ENCODE measurements around the gene SLC31A2. TPM values are rescaled to one million over a fixed set of nuclear protein-coding genes. Genes with fewer than 3 reads are reported as not detected.
A peak's percentile ranks its signal among the peaks of the same experiment; 100 is the strongest.

Gene SLC31A2
- total and polyA plus RNA-seq, 9 donors = 2.1 to 4.3 (median 3.0) TPM

DNA sequence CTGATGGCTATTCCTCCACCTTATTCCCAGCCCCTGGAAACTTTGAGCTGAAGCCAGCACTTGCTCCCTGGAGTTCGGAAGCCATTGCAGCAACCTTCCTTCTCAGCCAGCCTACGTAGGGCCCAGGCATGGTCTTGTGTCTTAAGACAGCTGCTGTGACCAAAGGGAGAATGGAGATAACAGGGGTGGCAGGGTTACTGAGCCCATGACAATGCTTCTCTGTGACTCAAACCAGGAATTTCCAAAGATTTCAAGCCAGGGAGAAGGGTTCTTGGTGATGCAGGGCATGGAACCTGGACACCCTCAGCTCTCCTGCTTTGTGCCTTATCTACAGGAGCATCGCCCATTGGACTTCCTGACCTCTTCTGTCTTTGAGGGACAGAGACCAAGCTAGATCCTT is 12.2 kb downstream of the SLC31A2 start:
- Histone ChIP-seq H3K4me3 (ENCODE audit: low read length) (no peak overlapping the region), H3K4me1 (ENCODE audit: control insufficient read depth, insufficient read depth, low read length) (no peaks in the 10 kb centered on the region), H3K27ac (ENCODE audit: low read length) (no peak overlapping the region), H3K9me3 (replicated peaks; ENCODE audit: control insufficient read depth, low read depth, low read length) (no peaks in the 10 kb centered on the region), H3K27me3 (ENCODE audit: control insufficient read depth, insufficient read depth, low read length) (no peaks in the 10 kb centered on the region), H3K36me3 (ENCODE audit: control insufficient read depth, insufficient read depth, low read length) (peaks cover 71% of the 10 kb centered on the region)
- WGBS (ENCODE audit: insufficient coverage) = 67% methylated on average over 1 of the region's 3 CpGs
- DNase-seq = no peak

- Histone ChIP-seq H3K4me3 (ENCODE audit: low read length) (no peak overlapping the region), H3K27ac (ENCODE audit: low read length) (no peak overlapping the region), H3K36me3 (ENCODE audit: control insufficient read depth, insufficient read depth, low read length) (peaks cover 77% of the 10 kb centered on the region), H3K27me3 (ENCODE audit: control insufficient read depth, insufficient read depth, low read length) (no peaks in the 10 kb centered on the region), H3K4me1 (ENCODE audit: control insufficient read depth, insufficient read depth, low read length) (no peaks in the 10 kb centered on the region), H3K9me3 (replicated peaks; ENCODE audit: control insufficient read depth, low read depth, low read length) (no peaks in the 10 kb centered on the region)
- DNase-seq = peak; percentile 22
- WGBS (ENCODE audit: insufficient coverage) = no CpG with 5 or more reads among the region's 4 CpGs
Observed at GRCh38 chr9:113164536-113165300, 13.9 kb downstream of the SLC31A2 start.

GRCh38 chr9:113166039-113166438 is 15.2 kb downstream of the SLC31A2 start:
- no peaks in the 10 kb centered on the region for H3K4me1 ChIP-seq (ENCODE audit: control insufficient read depth, insufficient read depth, low read length)
- DNase-seq = no peak
- no peak overlapping the region for H3K4me3 ChIP-seq (ENCODE audit: low read length)
- no peaks in the 10 kb centered on the region for H3K27me3 ChIP-seq (ENCODE audit: control insufficient read depth, insufficient read depth, low read length)
- peaks cover 88% of the 10 kb centered on the region for H3K36me3 ChIP-seq (ENCODE audit: control insufficient read depth, insufficient read depth, low read length)
- H3K27ac ChIP-seq (ENCODE audit: low read length) = no peak overlapping the region
- 97% methylated on average over 3 of the region's 4 CpGs for WGBS (ENCODE audit: insufficient coverage)
- H3K9me3 ChIP-seq (replicated peaks; ENCODE audit: control insufficient read depth, low read depth, low read length) = no peaks in the 10 kb centered on the region

DNA sequence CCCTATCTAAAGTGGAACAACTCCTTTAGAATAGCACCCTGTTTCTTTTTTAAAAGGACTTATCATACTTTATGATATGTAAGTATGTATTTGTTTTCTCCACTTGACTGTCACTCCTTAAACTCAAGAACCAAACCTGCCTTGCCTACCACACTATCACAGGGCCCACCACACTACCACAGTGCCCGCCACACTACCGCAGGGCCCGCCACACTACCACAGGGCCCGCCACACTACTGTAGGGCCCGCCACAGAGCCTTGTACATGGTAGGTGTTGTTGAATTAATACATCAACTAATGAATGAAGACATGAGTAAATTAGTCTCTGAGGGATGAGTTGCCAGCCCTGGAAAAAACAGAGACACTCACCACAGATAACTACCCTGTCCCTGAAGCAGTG is 18.0 kb downstream of the SLC31A2 start:
- Histone ChIP-seq H3K27me3 (ENCODE audit: control insufficient read depth, insufficient read depth, low read length) (no peaks in the 10 kb centered on the region), H3K4me1 (ENCODE audit: control insufficient read depth, insufficient read depth, low read length) (no peaks in the 10 kb centered on the region), H3K36me3 (ENCODE audit: control insufficient read depth, insufficient read depth, low read length) (peaks cover 83% of the 10 kb centered on the region), H3K9me3 (replicated peaks; ENCODE audit: control insufficient read depth, low read depth, low read length) (no peaks in the 10 kb centered on the region), H3K27ac (ENCODE audit: low read length) (no peak overlapping the region), H3K4me3 (ENCODE audit: low read length) (no peak overlapping the region)
- no peak for DNase-seq
- WGBS (ENCODE audit: insufficient coverage) = no CpG with 5 or more reads among the region's 5 CpGs

DNA sequence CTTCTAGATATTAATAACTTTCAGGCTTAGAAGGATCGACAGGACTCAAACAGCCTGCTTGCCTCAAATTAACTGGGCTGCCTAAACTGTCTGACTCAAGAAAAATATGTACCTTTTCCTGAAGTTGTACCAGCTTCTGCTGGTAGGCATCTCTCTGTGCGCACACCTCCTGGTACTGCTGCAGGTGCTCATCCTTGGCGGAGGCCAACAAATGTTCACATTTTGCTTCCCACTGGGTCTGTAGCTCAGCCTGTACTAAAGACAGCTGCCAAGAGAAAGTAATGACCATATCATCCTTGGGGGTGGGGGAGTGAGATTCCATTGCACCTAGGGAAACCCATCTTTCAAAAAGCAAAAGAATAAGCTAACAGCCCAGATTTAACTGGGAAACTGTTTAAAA is 22.5 kb downstream of the SLC31A2 start:
- DNase-seq = no peak
- Histone ChIP-seq H3K27ac (ENCODE audit: low read length) (no peak overlapping the region), H3K4me3 (ENCODE audit: low read length) (no peak overlapping the region), H3K27me3 (ENCODE audit: control insufficient read depth, insufficient read depth, low read length) (no peaks in the 10 kb centered on the region), H3K4me1 (ENCODE audit: control insufficient read depth, insufficient read depth, low read length) (no peaks in the 10 kb centered on the region), H3K9me3 (replicated peaks; ENCODE audit: control insufficient read depth, low read depth, low read length) (no peaks in the 10 kb centered on the region), H3K36me3 (ENCODE audit: control insufficient read depth, insufficient read depth, low read length) (peaks cover 70% of the 10 kb centered on the region)
- 97% methylated on average over 2 of the region's 3 CpGs for WGBS (ENCODE audit: insufficient coverage)

- DNase-seq = no peak
Observed at GRCh38 chr9:113176803-113177202, 26.0 kb downstream of the SLC31A2 start.

DNA sequence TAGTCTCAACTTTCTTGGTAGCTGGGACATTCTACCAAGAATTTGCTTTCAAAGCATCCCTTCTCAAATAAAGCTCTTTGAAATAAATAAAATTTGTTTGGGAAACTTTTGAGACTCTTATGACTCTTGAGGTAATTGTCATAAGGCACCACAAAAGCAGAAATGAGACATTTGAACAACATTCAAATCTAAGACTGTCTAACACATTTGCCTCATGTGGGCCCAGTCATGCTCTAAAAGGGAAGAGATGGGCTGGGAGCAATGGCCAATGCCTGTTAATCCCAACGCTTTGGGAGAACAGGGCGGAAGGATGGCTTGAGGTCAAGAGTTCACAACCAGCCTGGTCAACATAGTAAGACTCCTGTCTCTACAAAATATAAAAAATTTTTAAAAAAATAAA is 26.4 kb downstream of the SLC31A2 start:
- Histone ChIP-seq H3K4me1 (ENCODE audit: control insufficient read depth, insufficient read depth, low read length) (no peaks in the 10 kb centered on the region), H3K36me3 (ENCODE audit: control insufficient read depth, insufficient read depth, low read length) (peaks cover 57% of the 10 kb centered on the region), H3K27me3 (ENCODE audit: control insufficient read depth, insufficient read depth, low read length) (no peaks in the 10 kb centered on the region), H3K4me3 (ENCODE audit: low read length) (no peak overlapping the region), H3K9me3 (replicated peaks; ENCODE audit: control insufficient read depth, low read depth, low read length) (no peaks in the 10 kb centered on the region), H3K27ac (ENCODE audit: low read length) (no peak overlapping the region)
- DNase-seq = no peak
- no CpG with 5 or more reads among the region's 2 CpGs for WGBS (ENCODE audit: insufficient coverage)

More at GRCh38 chr9:113176803-113177202, 26.0 kb downstream of the SLC31A2 start:
- no peak overlapping the region for H3K4me3 ChIP-seq (ENCODE audit: low read length)
- H3K4me1 ChIP-seq (ENCODE audit: control insufficient read depth, insufficient read depth, low read length) = no peaks in the 10 kb centered on the region
- WGBS (ENCODE audit: insufficient coverage) = 97% methylated on average over 5 of the region's 6 CpGs
- H3K9me3 ChIP-seq (replicated peaks; ENCODE audit: control insufficient read depth, low read depth, low read length) = no peaks in the 10 kb centered on the region
- H3K36me3 ChIP-seq (ENCODE audit: control insufficient read depth, insufficient read depth, low read length) = peaks cover 54% of the 10 kb centered on the region
- no peaks in the 10 kb centered on the region for H3K27me3 ChIP-seq (ENCODE audit: control insufficient read depth, insufficient read depth, low read length)
- H3K27ac ChIP-seq (ENCODE audit: low read length) = no peak overlapping the region

DNA sequence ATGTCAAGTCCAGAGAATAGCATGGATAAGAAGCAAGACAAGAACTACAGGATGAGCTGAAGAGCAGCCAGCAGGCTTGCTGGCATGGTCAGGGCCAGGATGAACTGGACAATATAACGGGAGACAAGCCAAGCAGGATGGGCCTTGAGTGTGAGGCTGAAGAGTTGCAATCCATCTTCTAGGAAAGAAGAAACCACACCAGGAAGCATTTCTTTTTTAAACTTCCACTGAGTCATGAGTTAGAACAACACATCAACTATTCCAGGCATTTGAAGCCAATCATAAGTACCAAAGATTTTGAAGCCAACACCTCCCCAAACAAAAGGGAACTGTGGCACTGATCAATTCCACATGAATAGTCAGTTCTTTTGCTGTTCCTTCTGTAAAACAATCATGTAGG is 27.3 kb downstream of the SLC31A2 start:
- DNase-seq = no peak
- Histone ChIP-seq H3K4me3 (ENCODE audit: low read length) (no peak overlapping the region), H3K36me3 (ENCODE audit: control insufficient read depth, insufficient read depth, low read length) (peaks cover 57% of the 10 kb centered on the region), H3K4me1 (ENCODE audit: control insufficient read depth, insufficient read depth, low read length) (no peaks in the 10 kb centered on the region), H3K9me3 (replicated peaks; ENCODE audit: control insufficient read depth, low read depth, low read length) (no peaks in the 10 kb centered on the region), H3K27ac (ENCODE audit: low read length) (no peak overlapping the region), H3K27me3 (ENCODE audit: control insufficient read depth, insufficient read depth, low read length) (no peaks in the 10 kb centered on the region)
- WGBS (ENCODE audit: insufficient coverage) = no CpG with 5 or more reads among the region's 1 CpG

DNA sequence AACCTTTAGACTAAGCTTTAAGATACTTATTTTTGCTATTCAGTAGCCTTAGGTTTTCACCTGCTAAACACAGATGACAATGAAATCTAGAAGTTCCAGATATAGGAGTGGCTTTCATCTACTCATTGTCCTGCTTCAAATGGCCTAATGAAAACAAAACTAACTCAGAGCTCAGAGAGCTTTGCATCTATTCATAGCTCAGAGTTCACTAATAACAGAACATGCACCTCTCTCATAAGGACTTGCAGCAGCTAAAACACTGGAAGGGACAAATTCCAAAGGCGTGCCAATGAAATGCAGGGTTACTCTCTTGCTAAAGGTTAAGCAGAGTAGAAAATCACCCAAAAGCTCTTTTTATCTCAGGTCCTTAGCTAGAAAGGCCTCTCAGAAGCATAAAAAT is 29.0 kb downstream of the SLC31A2 start:
- H3K4me3 ChIP-seq (ENCODE audit: low read length) = no peak overlapping the region
- no peaks in the 10 kb centered on the region for H3K27me3 ChIP-seq (ENCODE audit: control insufficient read depth, insufficient read depth, low read length)
- no peaks in the 10 kb centered on the region for H3K4me1 ChIP-seq (ENCODE audit: control insufficient read depth, insufficient read depth, low read length)
- H3K9me3 ChIP-seq (replicated peaks; ENCODE audit: control insufficient read depth, low read depth, low read length) = no peaks in the 10 kb centered on the region
- no peak overlapping the region for H3K27ac ChIP-seq (ENCODE audit: low read length)
- no peak for DNase-seq
- no CpG with 5 or more reads among the region's 1 CpG for WGBS (ENCODE audit: insufficient coverage)
- H3K36me3 ChIP-seq (ENCODE audit: control insufficient read depth, insufficient read depth, low read length) = peaks cover 57% of the 10 kb centered on the region

DNA sequence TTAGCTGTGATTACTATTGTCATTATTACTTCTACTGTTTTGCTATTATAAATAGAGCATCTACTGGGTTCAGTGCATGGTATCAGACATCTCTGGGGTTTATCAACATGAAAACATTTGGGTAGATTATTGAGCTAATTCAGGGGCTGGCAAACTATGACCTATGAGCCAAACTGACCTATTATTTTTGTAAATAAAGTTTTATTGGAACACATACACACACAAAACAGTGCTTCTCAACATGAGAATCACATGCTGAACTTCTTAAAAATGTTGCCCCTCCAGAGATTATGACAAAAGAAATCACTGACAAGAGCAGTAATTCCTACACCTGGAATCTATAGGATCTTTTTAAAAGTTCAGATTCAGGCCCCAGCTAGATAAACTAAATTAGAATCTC is 30.4 kb downstream of the SLC31A2 start:
- no peaks in the 10 kb centered on the region for H3K9me3 ChIP-seq (replicated peaks; ENCODE audit: control insufficient read depth, low read depth, low read length)

More for the DNA sequence above, 30.4 kb downstream of the SLC31A2 start:
- no peaks in the 10 kb centered on the region for H3K27me3 ChIP-seq (ENCODE audit: control insufficient read depth, insufficient read depth, low read length)
- no peak for DNase-seq
- no peaks in the 10 kb centered on the region for H3K4me1 ChIP-seq (ENCODE audit: control insufficient read depth, insufficient read depth, low read length)
- no peak overlapping the region for H3K27ac ChIP-seq (ENCODE audit: low read length)
- H3K4me3 ChIP-seq (ENCODE audit: low read length) = no peak overlapping the region
- peaks cover 66% of the 10 kb centered on the region for H3K36me3 ChIP-seq (ENCODE audit: control insufficient read depth, insufficient read depth, low read length)

All from muscle of leg (tissue), 11 donors.